Prostate gland (tissue), 2 donors: ENCODE results near the gene RNF113B.

Experiments used
- POLR2A ChIP-seq: fragments of 450-650 bp; IDR thresholded peaks from one replicate; pipeline ENCODE4 v1.6.1; 2016; ENCODE audit warnings: antibody characterized with exemption, mild to moderate bottlenecking
- TF ChIP-seq, protein P1 (sequence below), 4 experiments: fragments of 200-600 bp in 2 of 4; fragments of 450-650 bp in 2 of 4; sonication (generic) in 2 of 4; IDR thresholded peaks; 1 replicate in 3 of 4; 2 replicates in 1 of 4; pipeline ENCODE4 v1.5.1; 2016 to 2019; ENCODE audit warnings: antibody characterized with exemption in 4 of 4, mild to moderate bottlenecking in 2 of 4, moderate library complexity in 2 of 4

DNA sequence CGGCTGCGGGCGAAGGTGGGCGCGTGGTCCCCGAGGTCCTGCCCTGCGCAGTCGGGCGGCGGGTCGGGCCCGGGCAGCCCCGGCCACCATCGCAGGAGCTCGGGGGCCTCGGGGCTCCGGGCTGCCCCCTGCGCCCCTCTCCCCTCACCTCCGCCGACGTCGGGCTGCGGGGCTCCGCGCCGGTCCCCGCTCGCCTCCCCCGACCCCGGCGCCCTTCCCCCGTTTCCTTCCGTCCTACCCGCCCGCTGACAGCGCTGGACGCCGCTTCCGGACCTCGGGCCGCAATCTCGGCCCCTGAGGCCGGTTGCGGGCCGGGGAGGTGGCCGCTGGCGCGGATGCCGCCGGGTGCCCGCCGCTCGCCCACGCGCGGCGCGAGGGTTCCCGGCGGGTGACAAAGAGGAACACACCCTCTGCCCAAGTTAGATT lies 33.5 kb downstream of the RNF113B start:
- TF ChIP-seq, protein P1, sequence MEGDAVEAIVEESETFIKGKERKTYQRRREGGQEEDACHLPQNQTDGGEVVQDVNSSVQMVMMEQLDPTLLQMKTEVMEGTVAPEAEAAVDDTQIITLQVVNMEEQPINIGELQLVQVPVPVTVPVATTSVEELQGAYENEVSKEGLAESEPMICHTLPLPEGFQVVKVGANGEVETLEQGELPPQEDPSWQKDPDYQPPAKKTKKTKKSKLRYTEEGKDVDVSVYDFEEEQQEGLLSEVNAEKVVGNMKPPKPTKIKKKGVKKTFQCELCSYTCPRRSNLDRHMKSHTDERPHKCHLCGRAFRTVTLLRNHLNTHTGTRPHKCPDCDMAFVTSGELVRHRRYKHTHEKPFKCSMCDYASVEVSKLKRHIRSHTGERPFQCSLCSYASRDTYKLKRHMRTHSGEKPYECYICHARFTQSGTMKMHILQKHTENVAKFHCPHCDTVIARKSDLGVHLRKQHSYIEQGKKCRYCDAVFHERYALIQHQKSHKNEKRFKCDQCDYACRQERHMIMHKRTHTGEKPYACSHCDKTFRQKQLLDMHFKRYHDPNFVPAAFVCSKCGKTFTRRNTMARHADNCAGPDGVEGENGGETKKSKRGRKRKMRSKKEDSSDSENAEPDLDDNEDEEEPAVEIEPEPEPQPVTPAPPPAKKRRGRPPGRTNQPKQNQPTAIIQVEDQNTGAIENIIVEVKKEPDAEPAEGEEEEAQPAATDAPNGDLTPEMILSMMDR (IDR thresholded peaks at IDR 0.05) = no peak
- no peak for TF ChIP-seq POLR2A
